SW 1271 (cell line): Measurements from ENCODE around the gene PLOD2.

Source experiments
- DNase-seq, 2 experiments: peaks; one replicate each; lab custom pipeline; 2025; lab: John Stamatoyannopoulos, UW

The PLOD2 gene

GRCh38 chr3:146166415-146166821 is 5.4 kb upstream of the PLOD2 start:
- DNase-seq, result peak in 1 of 2 experiments; percentile 35

- no peak for DNase-seq
Observed at GRCh38 chr3:146165877-146166276, 4.9 kb upstream of the PLOD2 start.

- DNase-seq, result no peak
Observed at GRCh38 chr3:146164971-146165769, 4.2 kb upstream of the PLOD2 start.

- no peak for DNase-seq
Observed at GRCh38 chr3:146164506-146164905, 3.5 kb upstream of the PLOD2 start.

- DNase-seq, result no peak
Observed at GRCh38 chr3:146164071-146164470, 3.1 kb upstream of the PLOD2 start.

GRCh38 chr3:146163584-146163983 is 2.6 kb upstream of the PLOD2 start:
- peak; percentile 24 to 79 for DNase-seq

- no peak for DNase-seq
Observed at GRCh38 chr3:146162561-146162960, 1.6 kb upstream of the PLOD2 start.

GRCh38 chr3:146161663-146162002 is 649 bp upstream of the PLOD2 start:
- DNase-seq, result no peak

- peak; percentile 64 to 86 for DNase-seq
Observed at GRCh38 chr3:146160321-146160963, 542 bp downstream of the PLOD2 start.

- no peak for DNase-seq
Observed at GRCh38 chr3:146159616-146160320, 1.2 kb downstream of the PLOD2 start.

GRCh38 chr3:146159037-146159436 is 1.9 kb downstream of the PLOD2 start:
- no peak for DNase-seq

- no peak for DNase-seq
Observed at GRCh38 chr3:146157325-146158060, 3.5 kb downstream of the PLOD2 start.

- no peak for DNase-seq
Observed at GRCh38 chr3:146156666-146157314, 4.2 kb downstream of the PLOD2 start.

- no peak for DNase-seq
Observed at GRCh38 chr3:146156095-146156494, 4.9 kb downstream of the PLOD2 start.

GRCh38 chr3:146154995-146155394 is 6.0 kb downstream of the PLOD2 start:
- DNase-seq, result no peak

GRCh38 chr3:146154316-146154715 is 6.7 kb downstream of the PLOD2 start:
- DNase-seq, result no peak

- DNase-seq, result no peak
Observed at GRCh38 chr3:146153429-146153828, 7.6 kb downstream of the PLOD2 start.

GRCh38 chr3:146152834-146153233 is 8.2 kb downstream of the PLOD2 start:
- peak in 1 of 2 experiments; percentile 18 for DNase-seq

- peak in 1 of 2 experiments; percentile 15 for DNase-seq
Observed at GRCh38 chr3:146148468-146148931, 12.5 kb downstream of the PLOD2 start.

GRCh38 chr3:146145642-146146041 is 15.3 kb downstream of the PLOD2 start:
- no peak for DNase-seq

- DNase-seq, result no peak
Observed at GRCh38 chr3:146142757-146143156, 18.2 kb downstream of the PLOD2 start.
